Mesothelial cell of epicardium (in vitro differentiated cells): ENCODE results near the gene SNX1. TPM values are rescaled to one million over a fixed set of nuclear protein-coding genes. Genes with fewer than 3 reads are reported as not detected.

Experiments used
- DNase-seq, 2 experiments: peaks; one replicate each; pipeline ENCODE4 v3.0.0; 2021; ENCODE audit warnings: low spot score in 2 of 2; ENCODE audit not compliant: unreplicated experiment in 2 of 2
- H3K27ac Mint-ChIP-seq: 2 replicates; pipeline ENCODE4 v1.8.0; 2021; ENCODE audit warnings: mixed read lengths
- H3K27me3 Mint-ChIP-seq: 2 replicates; pipeline ENCODE4 v1.8.0; 2021; ENCODE audit warnings: low read depth, mixed read lengths
- H3K36me3 Mint-ChIP-seq: 2 replicates; pipeline ENCODE4 v1.8.0; 2021; ENCODE audit warnings: mixed read lengths
- H3K4me1 Mint-ChIP-seq: 2 replicates; pipeline ENCODE4 v1.8.0; 2021; ENCODE audit warnings: mixed read lengths
- H3K4me3 Mint-ChIP-seq: 2 replicates; pipeline ENCODE4 v1.8.0; 2021; ENCODE audit warnings: mild to moderate bottlenecking, moderate library complexity, mixed read lengths
- H3K9me3 Mint-ChIP-seq: 2 replicates; pipeline ENCODE4 v1.8.0; 2021; ENCODE audit warnings: mixed read lengths
- CTCF ChIP-seq: fragments of 200-600 bp; sonication (generic); IDR thresholded peaks from one replicate; pipeline ENCODE4 v1.5.0; 2021; ENCODE audit warnings: antibody characterized with exemption; ENCODE audit not compliant: unreplicated experiment
- total RNA-seq: library from RNA; stranded (reverse); gene quantifications from 3 replicates; pipeline ENCODE4 v1.2.1, GENCODE V29; 2021

SNX1 gene
- total RNA-seq, 1 donor from 2014 or later, result 93.6 TPM

GRCh38 chr15:64133623-64134344 is 38.0 kb downstream of the SNX1 start:
- no peak for DNase-seq
- H3K36me3 Mint-ChIP-seq, result peaks cover 28% of the 10 kb centered on the region
- H3K9me3 Mint-ChIP-seq, result no peaks in the 10 kb centered on the region
- no peak overlapping the region for H3K27ac Mint-ChIP-seq
- no peaks in the 10 kb centered on the region for H3K4me1 Mint-ChIP-seq
- H3K4me3 Mint-ChIP-seq, result no peak overlapping the region
- no peak for TF ChIP-seq CTCF
- no peaks in the 10 kb centered on the region for H3K27me3 Mint-ChIP-seq

- Mint-ChIP-seq H3K4me1 (no peaks in the 10 kb centered on the region), H3K27ac (no peak overlapping the region), H3K4me3 (no peak overlapping the region), H3K36me3 (peaks cover 28% of the 10 kb centered on the region), H3K9me3 (no peaks in the 10 kb centered on the region), H3K27me3 (no peaks in the 10 kb centered on the region)
- no peak for DNase-seq
- TF ChIP-seq CTCF, result no peak
These were observed 38.6 kb downstream of the SNX1 start for GRCh38 chr15:64134345-64134829.

DNA sequence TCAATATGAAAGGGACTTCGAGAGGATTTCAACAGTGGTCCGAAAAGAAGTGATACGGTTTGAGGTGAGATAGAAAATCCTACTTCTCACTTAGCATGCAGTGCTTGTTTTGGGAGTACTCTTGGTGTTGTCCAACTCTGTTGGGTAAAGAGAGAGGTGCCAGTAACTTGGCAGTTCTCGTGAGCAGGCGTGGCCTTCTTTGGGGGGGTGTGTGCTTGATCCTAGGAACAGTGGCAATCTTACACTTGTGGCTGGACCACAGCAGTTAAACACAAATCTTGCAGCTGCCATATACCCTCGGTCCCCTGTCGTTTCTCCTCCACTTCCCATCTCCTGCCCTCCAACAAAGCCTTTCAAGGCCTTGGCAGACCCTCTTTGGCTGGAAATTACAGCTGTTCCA is 40.6 kb downstream of the SNX1 start:
- Mint-ChIP-seq H3K9me3 (no peaks in the 10 kb centered on the region), H3K36me3 (peaks cover 23% of the 10 kb centered on the region), H3K27ac (no peak overlapping the region), H3K27me3 (no peaks in the 10 kb centered on the region), H3K4me1 (no peaks in the 10 kb centered on the region), H3K4me3 (no peak overlapping the region)
- TF ChIP-seq CTCF, result no peak
- no peak for DNase-seq

- DNase-seq, result no peak
- Mint-ChIP-seq H3K9me3 (no peaks in the 10 kb centered on the region), H3K27ac (no peak overlapping the region)
These were observed 41.5 kb downstream of the SNX1 start for GRCh38 chr15:64137226-64137833.

GRCh38 chr15:64138331-64138941 is 42.7 kb downstream of the SNX1 start:
- no peaks in the 10 kb centered on the region for H3K4me1 Mint-ChIP-seq
- TF ChIP-seq CTCF, result no peak

More at GRCh38 chr15:64137226-64137833, 41.5 kb downstream of the SNX1 start:
- no peak overlapping the region for H3K4me3 Mint-ChIP-seq
- H3K4me1 Mint-ChIP-seq, result no peaks in the 10 kb centered on the region
- H3K27me3 Mint-ChIP-seq, result no peaks in the 10 kb centered on the region
- peaks cover 21% of the 10 kb centered on the region for H3K36me3 Mint-ChIP-seq
- no peak for TF ChIP-seq CTCF

More at GRCh38 chr15:64138331-64138941, 42.7 kb downstream of the SNX1 start:
- Mint-ChIP-seq H3K27me3 (no peaks in the 10 kb centered on the region), H3K4me3 (no peak overlapping the region), H3K36me3 (peaks cover 15% of the 10 kb centered on the region), H3K9me3 (no peaks in the 10 kb centered on the region), H3K27ac (no peak overlapping the region)
- no peak for DNase-seq
